Activated CD4-positive, CD25-positive, alpha-beta regulatory T cell (primary cell): ENCODE results near the gene SREBF2.

Experiments used
- DNase-seq, 4 experiments: peaks; one replicate each; lab custom pipeline; 2025; lab: John Stamatoyannopoulos, UW

SREBF2 gene

DNA sequence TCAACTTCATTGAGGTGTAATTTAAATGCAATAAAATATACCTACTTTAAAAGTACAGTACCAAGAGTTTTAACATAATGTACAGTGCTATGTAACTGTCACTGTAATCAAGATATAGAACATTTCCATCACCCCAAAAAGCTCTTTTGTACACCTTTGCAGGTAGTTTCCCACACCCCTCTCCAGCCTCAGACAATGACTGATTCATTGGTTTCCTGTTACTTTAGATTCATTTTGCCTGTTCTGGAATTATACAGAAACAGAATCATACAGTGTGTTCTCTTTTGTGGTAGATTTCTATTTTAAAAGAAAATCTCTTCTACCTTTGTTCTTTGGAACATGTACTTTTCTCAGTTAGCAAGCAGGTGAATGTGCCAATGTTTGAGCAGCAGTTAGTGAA is 43.8 kb downstream of the SREBF2 start:
- DNase-seq, result no peak

DNA sequence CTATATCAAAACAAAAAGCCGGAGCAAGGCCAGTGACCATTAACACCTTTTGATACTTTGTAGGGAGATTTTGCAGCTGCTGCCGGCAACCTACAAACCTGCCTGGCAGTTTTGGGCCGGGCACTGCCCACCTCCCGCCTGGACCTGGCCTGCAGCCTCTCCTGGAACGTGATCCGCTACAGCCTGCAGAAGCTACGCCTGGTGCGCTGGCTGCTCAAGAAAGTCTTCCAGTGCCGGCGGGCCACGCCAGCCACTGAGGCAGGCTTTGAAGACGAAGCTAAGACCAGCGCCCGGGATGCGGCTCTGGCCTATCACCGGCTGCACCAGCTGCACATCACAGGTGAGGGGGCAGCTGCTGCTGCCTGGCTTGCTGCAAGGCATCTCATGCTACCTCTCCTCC is 47.7 kb downstream of the SREBF2 start:
- DNase-seq, result no peak

DNA sequence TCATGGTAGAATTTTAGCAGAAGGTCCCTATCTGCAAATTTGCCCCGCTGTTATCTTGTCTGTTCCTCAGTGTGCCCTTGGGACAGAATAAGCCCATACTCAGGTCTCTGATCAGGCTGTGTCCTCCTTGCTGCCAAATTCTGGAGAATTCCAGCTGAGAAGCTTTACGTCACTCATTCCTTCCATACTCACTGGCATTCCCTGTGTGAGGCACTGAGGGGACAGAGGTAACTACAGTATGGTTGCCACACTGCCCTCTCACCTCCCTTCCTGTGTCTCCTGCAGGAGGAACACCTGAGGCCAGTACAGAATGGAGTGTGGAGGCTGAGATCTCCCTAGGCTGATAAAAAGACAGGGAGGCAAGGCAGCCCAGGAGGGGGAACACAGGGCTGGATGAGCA is 50.5 kb downstream of the SREBF2 start:
- DNase-seq, result no peak

DNA sequence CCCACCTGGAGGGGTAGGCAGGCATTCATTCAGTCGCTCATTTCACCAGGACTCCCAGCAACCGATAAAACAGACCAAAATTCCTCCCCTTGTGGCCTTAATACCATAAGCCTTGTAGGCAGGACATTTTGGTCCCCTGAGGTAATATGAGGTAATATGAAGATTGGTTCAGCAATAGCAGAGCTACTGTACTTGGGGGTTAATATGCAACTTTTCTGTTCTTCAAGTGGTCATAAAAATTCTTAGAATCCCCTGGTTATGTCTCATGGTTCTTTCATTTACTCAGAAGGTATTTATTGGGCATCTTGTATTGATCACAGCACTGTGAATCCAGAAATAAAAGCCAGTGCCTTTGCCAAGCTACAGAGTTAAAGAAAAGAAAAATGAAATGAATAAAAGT is 52.2 kb downstream of the SREBF2 start:
- DNase-seq, result no peak

DNA sequence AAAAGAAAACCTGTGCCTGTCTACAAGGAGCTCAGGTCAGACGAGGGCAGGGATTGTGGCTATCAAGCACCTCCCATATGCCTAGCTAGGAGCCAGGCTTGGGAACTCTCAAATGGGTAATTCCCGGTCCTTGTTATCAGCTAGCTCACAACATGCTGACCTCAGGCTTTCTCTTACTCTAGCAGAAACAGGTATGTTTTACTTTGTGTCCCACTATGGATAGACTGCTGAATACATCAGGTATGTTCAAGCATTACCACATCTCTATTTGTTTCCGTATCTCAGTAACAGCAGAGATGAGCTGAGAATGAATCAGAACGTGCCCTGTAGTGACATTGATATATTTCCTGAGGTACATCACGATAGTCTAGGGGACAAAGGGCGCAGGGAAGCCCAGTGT is 52.6 kb downstream of the SREBF2 start:
- no peak for DNase-seq

DNA sequence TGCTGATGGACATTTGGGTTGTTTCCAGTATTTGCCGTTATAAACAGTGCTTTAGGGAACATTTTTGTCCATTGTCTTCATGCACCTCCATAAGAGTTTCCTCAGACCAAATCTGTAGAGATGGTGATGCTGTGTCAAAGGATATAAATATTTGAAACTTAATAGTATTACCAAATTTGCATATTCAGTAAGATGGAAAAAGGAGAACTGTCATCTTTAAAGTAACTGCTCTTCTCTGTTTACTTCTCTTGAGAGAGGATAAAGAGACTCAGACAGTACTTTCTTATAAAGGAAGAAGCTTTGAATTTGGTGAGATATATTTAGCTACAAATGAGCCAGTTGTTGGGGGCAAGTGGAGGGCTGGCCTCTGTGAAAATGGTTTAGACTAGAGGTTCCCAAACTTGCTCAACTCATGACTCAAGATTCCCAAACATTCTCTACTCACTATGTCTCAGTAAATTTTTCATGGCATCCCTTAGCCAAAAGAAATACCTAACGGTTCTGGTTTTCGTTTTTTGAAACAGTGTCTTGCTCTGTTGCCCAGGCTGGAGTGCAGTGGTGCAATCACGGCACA is 55.8 kb downstream of the SREBF2 start:
- DNase-seq, result no peak

DNA sequence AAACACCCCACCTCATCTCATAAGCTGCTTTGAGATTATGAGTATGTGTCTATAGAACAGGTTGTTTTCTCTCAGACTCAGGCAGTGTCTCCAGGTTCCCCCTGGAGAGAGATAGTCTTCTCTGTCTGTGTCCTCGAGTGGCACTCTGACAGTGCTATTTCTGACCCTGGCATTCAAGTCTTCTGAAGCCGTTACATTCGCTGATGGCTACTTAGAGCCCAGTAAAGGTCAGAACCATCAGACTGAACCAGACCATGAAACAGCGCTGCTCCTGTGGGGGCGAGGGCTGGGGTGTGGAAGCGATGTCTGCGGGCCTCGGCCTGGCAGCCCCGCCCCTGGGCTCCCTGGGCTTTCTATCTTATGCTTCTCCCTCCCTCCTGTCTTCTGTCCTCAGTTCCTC is 58.5 kb downstream of the SREBF2 start:
- no peak for DNase-seq

DNA sequence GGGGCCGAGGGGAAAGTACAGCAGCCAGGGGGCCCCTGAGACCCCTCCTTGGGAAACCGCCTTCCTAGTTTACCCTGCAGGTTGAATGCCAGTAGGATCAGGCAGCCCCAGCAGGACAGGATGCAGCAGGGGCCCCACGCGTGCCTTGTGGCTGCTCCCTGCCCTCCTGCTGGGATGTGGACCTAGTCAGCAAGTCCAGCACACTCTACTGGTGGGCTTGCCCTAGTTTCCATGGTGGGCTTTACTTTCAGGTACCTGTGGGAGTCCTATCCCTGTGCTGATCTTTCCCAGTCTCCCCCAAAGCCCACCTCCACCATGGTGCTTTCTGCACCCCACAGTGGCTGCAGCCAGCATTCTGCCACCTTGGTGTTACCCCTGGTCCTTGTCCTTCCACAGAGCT is 59.8 kb downstream of the SREBF2 start:
- no peak for DNase-seq

DNA sequence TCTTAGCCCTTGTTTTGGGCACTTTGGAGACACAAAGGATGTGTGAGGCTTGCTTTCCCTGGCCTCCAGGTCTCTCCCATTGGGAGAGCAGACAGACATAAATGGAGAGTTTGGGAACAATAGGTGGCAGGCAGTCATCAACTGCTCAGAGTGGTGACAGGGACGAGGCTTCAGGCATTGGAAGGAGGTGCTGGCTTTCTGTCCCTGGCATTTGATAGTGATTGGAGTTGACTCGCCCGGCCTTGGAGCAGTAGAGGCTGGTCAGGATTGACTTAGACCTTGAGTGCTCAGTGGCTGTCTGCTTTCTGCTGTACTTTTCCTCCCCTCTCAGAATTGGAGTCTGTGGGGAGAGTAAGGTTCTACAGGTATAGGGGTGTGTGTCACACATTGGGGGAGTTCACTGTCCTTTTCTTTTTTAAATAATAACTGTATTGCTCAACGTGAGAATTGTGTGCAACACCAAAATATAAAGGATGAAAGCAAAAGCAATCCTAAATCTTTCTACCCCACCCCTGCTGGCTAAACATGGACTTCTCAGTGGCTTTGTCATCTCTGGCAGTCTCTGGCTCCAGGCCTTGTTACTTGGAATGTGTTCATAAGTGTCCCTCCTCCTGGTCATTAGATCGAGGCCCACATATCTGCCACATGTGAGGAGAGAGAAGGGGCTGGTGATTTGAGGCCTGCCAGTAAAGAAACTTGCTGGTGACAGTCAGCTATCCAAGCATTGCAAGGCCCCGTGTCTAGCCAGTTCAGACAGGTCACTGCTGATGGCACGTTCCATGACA is 60.9 kb downstream of the SREBF2 start:
- DNase-seq, result no peak

DNA sequence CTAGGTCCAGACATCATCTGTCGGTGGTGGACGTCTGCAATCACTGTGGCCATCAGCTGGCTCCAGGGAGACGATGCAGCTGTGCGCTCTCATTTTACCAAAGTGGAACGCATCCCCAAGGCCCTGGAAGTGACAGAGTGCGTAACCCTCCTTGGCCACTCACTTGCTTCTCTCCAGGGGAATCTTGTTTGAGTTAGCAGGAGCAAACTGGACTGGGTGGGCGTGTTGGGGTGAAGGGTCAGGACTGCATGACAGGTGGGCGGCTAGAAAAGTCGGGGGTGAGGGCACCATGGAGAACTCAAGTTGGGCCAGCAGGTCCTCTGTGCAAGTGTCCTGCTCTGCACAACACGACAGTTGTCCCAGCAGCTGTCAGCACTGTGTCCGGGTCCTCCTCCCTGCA is 65.7 kb downstream of the SREBF2 start:
- no peak for DNase-seq

DNA sequence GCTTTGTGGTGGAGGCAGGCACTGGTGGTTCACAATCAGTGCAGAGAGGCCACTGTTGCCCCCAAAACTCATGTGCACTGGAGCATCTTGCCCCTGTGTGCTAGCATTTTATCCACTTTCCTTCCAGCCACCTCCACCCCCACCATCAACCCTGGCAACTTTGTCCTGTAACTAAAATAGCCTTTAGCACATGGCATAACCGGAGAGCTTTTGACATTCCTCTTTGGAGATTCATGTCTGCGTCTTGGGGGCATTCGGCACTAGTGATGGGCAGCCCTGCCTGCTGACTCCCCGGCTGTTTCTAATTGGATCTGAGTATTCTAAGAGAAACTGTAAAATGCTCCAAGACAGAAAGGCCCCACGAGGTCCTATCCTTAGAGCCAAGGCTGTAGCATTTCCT is 66.2 kb downstream of the SREBF2 start:
- no peak for DNase-seq

DNA sequence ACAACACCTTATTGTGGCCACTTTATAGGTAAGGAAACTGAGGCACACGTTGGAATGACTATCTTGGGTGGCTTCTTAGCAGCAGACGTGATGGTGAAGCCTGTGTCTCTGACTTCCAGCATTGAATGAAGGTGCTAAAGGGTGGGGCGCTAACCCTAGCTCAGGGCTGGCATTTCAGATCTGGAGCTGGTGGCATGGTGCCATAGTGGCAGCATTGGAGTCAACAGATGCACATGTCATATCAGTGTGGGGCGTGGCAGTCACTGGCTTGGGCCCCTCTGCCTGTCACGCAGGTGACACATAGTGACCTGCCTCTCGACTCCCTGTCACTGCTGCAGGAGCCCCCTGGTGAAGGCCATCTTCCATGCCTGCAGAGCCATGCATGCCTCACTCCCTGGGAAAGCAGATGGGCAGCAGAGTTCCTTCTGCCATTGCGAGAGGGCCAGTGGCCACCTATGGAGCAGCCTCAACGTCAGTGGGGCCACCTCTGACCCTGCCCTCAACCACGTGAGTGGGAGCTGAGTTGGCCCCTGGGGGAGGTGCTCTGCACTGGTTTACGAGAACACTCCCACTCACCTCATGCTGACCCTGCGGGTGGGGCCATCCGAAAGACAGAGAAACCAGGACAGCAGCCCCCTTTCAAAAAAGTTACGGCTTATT is 67.2 kb downstream of the SREBF2 start:
- no peak for DNase-seq

DNA sequence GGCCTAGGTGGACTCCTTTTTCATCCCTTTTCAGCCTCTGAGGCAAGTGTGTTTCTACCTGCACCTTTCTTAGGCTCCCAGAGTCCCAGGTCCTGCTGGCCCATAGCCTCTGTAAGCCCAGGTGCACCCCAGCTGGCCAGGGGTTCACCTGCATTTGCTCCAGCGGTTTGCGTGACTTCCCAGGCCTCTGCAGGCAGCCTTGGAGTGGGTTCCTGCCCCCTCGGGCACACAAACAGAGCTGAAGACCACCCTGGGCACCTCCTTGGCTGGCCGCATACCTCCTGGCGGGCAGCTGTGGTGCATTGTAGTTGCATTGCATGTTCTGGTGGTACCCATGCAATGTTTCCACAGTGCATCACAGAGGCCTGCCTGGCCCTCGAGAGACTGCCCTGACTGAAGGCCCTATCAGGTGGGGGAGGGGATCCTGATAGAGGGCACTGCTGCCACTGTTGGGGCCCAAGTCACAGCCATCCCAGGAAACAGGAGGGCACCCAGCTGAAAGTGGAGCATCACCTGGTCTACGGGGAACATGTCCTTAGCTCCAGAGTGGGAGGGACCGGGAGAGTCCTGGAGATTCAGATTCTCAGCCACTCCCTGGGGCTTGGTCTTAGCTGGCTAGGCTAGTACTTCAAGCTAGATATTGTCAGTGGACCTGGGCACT is 67.9 kb downstream of the SREBF2 start:
- DNase-seq, result no peak

DNA sequence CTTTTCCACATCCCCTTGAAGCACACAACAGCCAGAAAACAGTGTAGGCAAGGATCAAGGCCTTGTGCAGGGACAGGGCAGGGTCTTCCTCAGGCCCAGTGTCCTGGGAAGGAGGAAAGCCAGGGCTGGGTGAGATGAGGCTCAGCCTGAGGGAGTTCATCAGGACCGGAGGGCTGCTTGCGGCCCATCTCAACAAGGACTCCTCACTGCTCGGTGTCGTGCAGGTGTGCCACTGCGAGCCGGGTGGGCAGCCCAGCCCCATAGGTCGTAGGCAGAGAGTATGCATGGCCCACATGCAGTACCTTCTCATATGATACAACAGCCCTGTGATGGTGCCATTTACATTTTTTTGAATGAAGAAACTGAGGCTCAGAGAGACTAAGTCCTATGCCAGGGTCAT is 69.1 kb downstream of the SREBF2 start:
- DNase-seq, result no peak

DNA sequence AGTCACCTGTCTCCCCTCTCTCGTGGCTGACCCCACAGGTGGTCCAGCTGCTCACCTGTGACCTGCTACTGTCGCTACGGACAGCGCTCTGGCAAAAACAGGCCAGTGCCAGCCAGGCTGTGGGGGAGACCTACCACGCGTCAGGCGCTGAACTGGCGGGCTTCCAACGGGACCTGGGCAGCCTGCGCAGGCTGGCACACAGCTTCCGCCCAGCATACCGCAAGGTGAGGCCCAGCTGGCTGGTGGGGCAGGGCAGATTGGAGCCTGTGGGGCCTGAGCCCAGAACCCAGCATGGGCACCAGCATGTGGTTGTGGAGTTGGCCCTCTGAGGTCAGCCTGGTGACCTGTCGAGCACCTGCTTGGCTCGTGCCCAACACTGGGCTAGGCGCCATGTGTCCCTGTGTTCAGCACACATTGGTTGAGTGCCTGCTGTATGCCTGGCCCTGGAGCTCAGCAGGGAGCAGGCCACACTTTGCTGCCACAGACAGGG is 70.1 kb downstream of the SREBF2 start:
- no peak for DNase-seq

DNA sequence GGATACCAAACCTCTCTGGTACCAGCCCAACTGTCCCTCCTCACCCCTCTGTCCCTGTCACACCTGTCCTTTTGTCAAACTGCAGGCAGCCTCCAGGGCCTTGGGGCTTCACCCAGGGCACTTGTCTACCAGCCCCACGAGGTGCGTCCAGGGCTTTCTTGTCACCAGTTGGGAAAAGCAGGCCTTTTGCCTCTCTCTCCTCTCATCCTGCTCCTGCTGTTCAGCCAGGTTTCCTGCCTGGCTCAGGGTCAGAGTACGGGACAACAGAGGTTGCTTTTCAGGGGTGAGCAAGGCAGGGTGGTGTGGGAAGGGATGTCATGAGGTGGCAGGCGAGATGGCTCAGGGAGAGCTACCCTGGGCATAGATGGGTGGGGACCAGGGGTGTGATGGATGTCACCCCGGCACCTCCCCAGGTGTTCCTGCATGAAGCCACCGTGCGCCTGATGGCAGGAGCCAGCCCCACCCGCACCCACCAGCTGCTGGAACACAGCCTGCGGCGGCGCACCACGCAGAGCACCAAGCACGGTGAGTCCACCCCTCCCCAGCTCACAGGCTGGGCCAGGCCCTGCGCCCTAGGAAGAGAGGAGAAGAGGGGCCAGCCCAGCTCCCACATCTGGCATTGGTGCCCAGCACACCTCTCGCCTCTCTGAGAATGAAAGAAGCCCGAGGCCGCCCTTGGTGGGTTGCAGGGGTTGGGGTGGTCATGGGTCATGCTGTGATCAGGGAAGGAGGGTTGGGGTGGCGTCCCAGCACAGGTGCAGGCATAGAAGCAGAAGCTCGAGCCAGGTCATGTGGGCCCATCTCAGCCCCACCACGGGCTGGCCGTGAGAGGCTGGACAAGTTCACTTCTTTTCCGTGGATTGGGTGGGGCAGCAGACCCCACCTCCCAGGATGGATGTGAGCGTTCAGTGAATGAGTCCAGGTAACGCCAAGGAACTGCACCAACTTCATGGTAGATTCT is 71.8 kb downstream of the SREBF2 start:
- no peak for DNase-seq

DNA sequence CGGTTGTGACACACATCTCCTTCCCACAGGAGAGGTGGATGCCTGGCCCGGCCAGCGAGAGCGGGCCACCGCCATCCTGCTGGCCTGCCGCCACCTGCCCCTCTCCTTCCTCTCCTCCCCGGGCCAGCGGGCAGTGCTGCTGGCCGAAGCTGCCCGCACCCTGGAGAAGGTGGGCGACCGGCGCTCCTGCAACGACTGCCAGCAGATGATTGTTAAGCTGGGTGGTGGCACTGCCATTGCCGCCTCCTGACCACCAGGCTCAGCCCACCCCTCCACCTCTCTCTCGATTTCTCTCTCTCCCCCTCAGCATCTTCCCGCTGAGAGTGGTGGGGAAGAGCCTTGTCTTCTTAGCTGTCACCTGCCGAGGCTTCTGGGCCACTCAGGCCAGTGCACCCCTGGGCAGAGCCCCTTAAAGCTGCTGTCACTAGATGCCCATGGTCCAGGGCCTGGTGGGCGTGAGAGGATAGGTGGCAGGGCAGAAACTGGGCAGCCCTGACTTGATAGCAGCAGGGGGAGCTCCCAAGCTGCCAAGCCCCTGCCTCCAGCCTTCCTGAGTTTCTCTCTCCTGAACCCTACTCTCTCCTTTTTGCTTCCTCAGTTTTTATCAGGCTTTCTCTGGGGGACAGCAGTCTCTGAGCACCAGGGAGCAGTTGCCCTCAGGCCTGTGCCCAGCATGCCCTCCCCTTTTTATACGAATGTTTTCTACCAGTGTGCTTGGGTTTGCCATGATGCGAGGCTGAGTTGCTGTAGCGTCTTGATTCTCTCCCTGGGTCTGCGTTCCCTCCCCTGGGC is 72.7 kb downstream of the SREBF2 start:
- DNase-seq, result no peak

DNA sequence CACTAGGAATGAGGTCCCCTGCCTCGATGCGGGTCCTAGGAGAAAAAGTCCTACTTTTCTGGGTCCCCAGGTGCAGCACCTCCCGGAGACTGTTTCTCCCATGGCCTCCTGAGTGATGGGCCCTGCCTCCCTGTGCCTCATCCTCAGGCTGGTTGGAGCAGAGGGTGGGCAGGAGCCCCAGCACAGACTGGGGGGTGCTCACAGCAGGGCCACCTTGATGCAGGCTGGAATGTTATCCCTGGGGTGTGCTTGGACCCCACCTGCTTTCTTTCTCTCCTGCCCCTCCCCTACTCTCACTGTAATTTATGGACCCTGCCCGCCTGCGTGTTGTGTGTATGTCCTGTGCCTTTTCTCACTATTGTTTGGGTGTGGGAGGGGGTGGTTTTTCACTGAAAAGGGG is 73.9 kb downstream of the SREBF2 start:
- DNase-seq, result no peak

DNA sequence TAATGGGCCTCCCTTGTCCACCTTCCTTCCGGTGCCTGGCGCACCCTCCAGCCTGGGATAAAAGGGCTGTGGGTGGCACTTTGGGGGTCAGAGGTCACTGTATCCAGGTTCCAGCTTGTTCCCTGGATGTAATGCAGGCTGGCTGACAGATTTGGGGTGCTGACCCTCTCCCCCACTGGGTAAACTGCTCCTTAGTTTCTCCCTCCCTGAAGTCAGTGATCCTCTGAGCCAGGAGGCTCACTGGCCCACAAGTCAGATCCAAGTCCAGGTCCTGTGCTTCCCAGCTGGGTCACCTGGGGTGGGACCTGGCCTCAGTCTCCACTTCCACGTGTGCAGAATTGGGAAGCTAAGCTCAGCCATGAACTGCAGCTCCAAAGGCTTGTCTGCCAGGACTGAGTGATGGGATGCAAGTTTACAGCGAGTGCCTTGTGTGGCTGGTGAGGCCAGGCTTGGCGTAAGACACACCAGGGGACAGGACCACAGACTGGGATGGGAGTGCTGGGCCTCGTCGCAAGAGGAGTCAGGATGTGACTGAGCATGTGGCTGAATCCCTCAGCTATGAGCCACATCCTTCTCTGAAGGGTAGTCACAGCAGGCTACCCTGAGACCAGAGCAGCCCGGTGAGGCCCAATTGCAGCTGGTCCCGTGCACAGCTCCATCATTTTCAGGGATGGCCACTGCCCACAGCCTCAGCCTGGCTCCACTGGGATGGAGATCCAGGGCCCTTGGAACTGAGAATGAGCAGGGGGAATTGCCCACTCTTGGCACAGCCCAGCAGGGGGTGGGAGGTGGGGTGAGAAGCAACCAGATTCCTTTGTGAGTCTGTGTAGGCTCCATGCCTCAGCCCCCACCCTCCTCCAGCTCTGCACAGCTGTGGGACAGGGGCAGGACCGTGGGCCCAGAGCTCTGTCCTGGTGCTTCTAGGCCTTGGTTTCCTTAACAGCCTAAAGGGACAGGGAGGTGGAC is 74.8 kb downstream of the SREBF2 start:
- no peak for DNase-seq
